Measurements from ENCODE around the gene MAGOHB. TPM values are rescaled to one million over a fixed set of nuclear protein-coding genes. Genes with fewer than 3 reads are reported as not detected.

The MAGOHB gene
- total and polyA plus RNA-seq, 2 of the 13 experiments (the other 11 are each of a cell fraction or from before 2014, with no cell fraction given): 7.0 to 49.8 TPM

DNA sequence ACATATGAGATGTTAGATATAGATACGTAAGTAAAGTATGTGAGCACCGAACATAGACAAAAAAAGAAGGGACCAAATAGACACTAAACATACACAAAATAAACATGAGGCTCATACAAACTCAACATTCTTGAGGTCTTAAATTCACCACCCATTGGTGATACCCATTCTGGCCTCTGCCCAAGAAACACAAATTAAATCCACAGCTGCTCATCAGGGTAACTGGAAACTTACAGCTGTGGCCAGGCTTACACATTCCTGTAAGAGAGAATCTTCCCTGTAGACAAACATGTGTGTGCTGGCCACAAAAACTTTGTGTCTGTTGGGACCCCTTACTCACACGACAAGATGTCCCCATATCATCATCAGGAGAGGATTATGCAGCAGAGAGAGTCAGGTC is 22.4 kb downstream of the MAGOHB start (continued):
- TF ChIP-seq ZNF761 (CRISPR knock-in tag; conservative IDR thresholded peaks at IDR 0.05) (no peak), ZNF580 (CRISPR knock-in tag; IDR thresholded peaks at IDR 0.05; ENCODE audit: borderline replicate concordance, low read depth) (no peak)

DNA sequence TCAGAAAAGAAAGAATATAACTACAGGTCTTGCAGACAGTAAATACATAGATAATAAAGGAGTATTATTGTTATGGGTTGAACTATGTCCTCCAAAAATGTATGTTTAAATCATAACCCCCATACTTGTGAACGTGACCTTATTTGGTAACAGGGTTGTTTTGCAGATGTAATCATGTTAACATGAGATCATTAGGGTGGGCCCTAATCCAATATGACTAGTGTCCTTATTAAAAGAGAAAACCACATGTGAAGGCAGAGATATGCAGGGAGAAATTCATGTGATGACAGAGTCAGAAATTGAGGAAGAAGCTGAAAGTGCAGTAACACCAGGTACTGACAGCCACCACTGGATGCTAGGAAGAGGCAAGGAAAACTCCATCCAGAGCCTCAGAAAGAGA is 29.0 kb downstream of the MAGOHB start:
- Histone ChIP-seq H3K79me2 (ENCODE audit: insufficient read depth, low read length) (no peaks in the 10 kb centered on the region), H3K9ac (ENCODE audit: insufficient read depth, low read depth, low read length) (no peak overlapping the region), H3K27ac (ENCODE audit: extremely low read length, insufficient read depth, low read length) (no peak overlapping the region), H4K20me1 (ENCODE audit: insufficient read depth, low read length) (no peaks in the 10 kb centered on the region), H2AFZ (ENCODE audit: low read length) (no peak overlapping the region), H3K4me1 (ENCODE audit: insufficient read depth, low read length) (no peaks in the 10 kb centered on the region), H3K36me3 (replicated peaks in 1 of 2; ENCODE audit: control insufficient read depth in 1 of 2, insufficient read depth in 2 of 2, low read length in 2 of 2) (no peaks in the 10 kb centered on the region; a peak in 1 of 5 replicates), H3K27me3 (ENCODE audit: control insufficient read depth in 1 of 2, insufficient read depth in 2 of 2, low read length in 2 of 2) (no peaks in the 10 kb centered on the region), H3K4me3 (replicated peaks in 1 of 3; ENCODE audit: insufficient read depth in 1 of 3, low read depth in 2 of 3, low read length in 3 of 3) (no peak overlapping the region), H3K9me3 (ENCODE audit: low read length) (no peaks in the 10 kb centered on the region), H3K4me2 (ENCODE audit: low read depth, low read length) (no peak overlapping the region)
- 100% methylated on average over 1 of the region's 1 CpG for WGBS (ENCODE audit: low lambda C conversion rate)
- no TSS peak for BruUV-seq (replicated peaks)
- no peak for ATAC-seq
- ChIA-PET CTCF (ENCODE audit: low intra/inter-chr PET ratio, low total read pairs) (no interaction called here), POLR2A (no interaction called here)
- FAIRE-seq: no peak
- in situ Hi-C loops (cut with HindIII; ENCODE audit: extremely low pct_ligation_motif_present, low pct_unique_long_range_greater_than_20kb): no loop called here
- intact Hi-C loops (cut with micrococcal nuclease; ENCODE audit: unreplicated experiment): no loop called here
- TF ChIP-seq TBP (CRISPR knock-in tag; IDR thresholded peaks at IDR 0.05): no peak
- TF ChIP-seq KIAA2018 (CRISPR knock-in tag; IDR thresholded peaks at IDR 0.05; ENCODE audit: borderline replicate concordance): no peak
- TF ChIP-seq ARHGAP35 (CRISPR knock-in tag; IDR thresholded peaks at IDR 0.05; ENCODE audit: borderline replicate concordance): no peak
- no peak for TF ChIP-seq NR2C2 (CRISPR knock-in tag; IDR thresholded peaks at IDR 0.05; ENCODE audit: borderline replicate concordance)
- TF ChIP-seq ZNF234 (CRISPR knock-in tag; conservative IDR thresholded peaks at IDR 0.05): no peak
- TF ChIP-seq ZNF792 (CRISPR knock-in tag; IDR thresholded peaks at IDR 0.05): no peak
- TF ChIP-seq XRCC5 (optimal IDR thresholded peaks at IDR 0.05; ENCODE audit: low read length): no peak
- no peak for TF ChIP-seq DMTF1 (CRISPR knock-in tag; IDR thresholded peaks at IDR 0.05)
- no peak for TF ChIP-seq HOXD1 (CRISPR knock-in tag; IDR thresholded peaks at IDR 0.05)
- TF ChIP-seq, protein P1, sequence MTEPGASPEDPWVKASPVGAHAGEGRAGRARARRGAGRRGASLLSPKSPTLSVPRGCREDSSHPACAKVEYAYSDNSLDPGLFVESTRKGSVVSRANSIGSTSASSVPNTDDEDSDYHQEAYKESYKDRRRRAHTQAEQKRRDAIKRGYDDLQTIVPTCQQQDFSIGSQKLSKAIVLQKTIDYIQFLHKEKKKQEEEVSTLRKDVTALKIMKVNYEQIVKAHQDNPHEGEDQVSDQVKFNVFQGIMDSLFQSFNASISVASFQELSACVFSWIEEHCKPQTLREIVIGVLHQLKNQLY (CRISPR knock-in tag; IDR thresholded peaks at IDR 0.05): no peak
- TF ChIP-seq GTF2F1 (IDR thresholded peaks at IDR 0.05; ENCODE audit: low read length): no peak
- TF ChIP-seq POLR2A (IDR thresholded peaks at IDR 0.05; ENCODE audit: insufficient read depth in 1 of 2, low read depth in 2 of 2, low read length in 2 of 2): no peak
- DNase-seq (ENCODE audit: low spot score): no peak

Measured in HepG2 (cell line).